ENCODE results near the gene NEMP1. TPM values are rescaled to one million over a fixed set of nuclear protein-coding genes. Genes with fewer than 3 reads are reported as not detected.

NEMP1 gene
- total and polyA plus RNA-seq, 12 donors: 1.1 to 6.3 (median 3.6) TPM

DNA sequence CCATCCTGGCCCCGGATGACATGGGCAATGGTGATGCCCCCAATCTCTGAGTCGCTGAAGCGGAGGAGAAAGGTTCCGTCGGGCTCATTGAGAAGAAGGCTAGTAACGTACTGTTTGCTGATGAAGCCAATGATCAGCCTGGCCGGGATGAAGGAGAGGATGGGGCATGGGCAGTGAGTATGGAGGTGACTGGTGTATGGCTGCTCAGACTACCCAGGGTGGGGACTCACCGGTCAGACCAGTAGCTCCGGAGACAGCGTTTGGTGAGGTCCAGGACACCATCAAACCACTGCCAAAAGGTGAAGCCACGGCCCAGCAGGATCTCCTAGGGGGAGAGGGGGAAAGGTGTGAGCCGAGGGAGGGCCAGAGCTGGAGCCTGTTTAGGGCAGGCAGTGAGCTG lies 21.2 kb upstream of the NEMP1 start:
- H3K27me3 ChIP-seq: no peaks in the 10 kb centered on the region
- TF ChIP-seq, protein P1, sequence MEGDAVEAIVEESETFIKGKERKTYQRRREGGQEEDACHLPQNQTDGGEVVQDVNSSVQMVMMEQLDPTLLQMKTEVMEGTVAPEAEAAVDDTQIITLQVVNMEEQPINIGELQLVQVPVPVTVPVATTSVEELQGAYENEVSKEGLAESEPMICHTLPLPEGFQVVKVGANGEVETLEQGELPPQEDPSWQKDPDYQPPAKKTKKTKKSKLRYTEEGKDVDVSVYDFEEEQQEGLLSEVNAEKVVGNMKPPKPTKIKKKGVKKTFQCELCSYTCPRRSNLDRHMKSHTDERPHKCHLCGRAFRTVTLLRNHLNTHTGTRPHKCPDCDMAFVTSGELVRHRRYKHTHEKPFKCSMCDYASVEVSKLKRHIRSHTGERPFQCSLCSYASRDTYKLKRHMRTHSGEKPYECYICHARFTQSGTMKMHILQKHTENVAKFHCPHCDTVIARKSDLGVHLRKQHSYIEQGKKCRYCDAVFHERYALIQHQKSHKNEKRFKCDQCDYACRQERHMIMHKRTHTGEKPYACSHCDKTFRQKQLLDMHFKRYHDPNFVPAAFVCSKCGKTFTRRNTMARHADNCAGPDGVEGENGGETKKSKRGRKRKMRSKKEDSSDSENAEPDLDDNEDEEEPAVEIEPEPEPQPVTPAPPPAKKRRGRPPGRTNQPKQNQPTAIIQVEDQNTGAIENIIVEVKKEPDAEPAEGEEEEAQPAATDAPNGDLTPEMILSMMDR (IDR thresholded peaks at IDR 0.05): no peak
- no peak overlapping the region for H3K27ac ChIP-seq
- peaks cover 0 to 11% (median 0%) of the 10 kb centered on the region in 9 donors for H3K4me1 ChIP-seq
- intact Hi-C loops (cut with DNase I): no loop called here
- no peak for DNase-seq
- H3K36me3 ChIP-seq: peaks cover 0 to 99% (median 47%) of the 10 kb centered on the region in 9 donors
- H3K9me3 ChIP-seq: no peaks in the 10 kb centered on the region
- WGBS, 2 donors: 74 to 75% methylated on average over 12 of the region's 12 CpGs
- no peak for ATAC-seq
- no peak overlapping the region for H3K4me3 ChIP-seq

DNA sequence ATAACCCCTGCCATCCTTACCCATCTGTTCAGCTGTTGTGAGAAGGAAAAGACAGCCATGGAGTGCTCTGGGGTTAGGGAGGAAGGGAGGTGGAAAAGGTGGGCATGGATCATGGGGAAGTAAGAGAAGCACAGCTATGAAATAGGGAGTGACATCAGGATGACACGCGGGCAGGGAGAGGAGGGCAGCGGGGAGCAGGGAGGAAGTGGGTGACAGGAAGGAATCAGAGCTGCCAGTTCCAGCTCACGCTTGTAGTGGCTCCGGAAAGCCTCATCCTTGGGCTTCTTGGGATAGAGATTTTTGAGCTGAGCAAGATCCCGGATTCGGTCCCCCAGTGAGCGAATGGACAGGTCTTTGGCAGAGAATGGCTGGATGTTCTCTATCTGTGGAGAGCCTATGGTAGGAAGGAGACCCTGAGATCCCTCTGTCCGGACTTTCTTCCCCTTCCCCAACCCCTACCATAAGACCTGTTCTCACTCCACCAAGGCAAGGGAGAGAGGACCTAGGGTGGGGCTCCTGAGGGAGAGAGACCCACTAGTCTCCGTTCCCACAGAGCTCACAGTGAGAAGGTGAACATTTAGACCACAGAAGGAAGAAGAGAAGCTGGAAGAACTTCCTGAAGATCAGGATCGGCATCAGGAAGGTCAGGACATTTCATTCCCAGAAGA lies 20.6 kb upstream of the NEMP1 start:
- no peak for DNase-seq
- Histone ChIP-seq H3K36me3 (peaks cover 0 to 99% (median 45%) of the 10 kb centered on the region in 9 donors), H3K4me1 (peaks cover 0 to 17% (median 3%) of the 10 kb centered on the region in 9 donors), H3K27ac (peak overlapping the region in 1 of 10 donors; percentile 14), H3K4me3 (no peak overlapping the region), H3K9me3 (no peaks in the 10 kb centered on the region), H3K27me3 (no peaks in the 10 kb centered on the region)
- intact Hi-C loops (cut with DNase I): no loop called here
- ATAC-seq: no peak
- 77 to 81% methylated on average over 11 of the region's 11 CpGs for WGBS, 2 donors
- TF ChIP-seq, protein P1 (IDR thresholded peaks at IDR 0.05): no peak

DNA sequence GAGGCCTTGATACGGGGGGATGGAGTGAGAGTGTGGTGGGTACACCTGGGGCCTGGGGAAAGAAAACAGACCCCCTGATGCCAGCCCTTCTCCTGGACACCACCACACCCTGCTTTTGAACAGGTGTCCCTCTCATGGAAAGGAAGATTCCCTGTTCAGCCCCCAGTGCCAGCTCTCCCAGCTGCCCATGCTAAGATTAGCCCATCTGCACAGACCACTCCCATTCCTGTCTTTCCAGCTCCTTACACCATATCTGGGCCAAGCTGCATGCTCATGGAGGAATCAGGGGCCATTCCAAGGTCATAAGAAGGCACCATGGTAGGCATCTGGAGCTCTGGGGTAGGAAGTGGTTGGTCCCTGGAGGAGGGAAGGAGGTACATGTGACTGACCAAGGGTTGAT lies 20.0 kb upstream of the NEMP1 start:
- Histone ChIP-seq H3K36me3 (peaks cover 0 to 95% (median 39%) of the 10 kb centered on the region in 9 donors), H3K27me3 (no peaks in the 10 kb centered on the region), H3K4me1 (peaks cover 0 to 23% (median 7%) of the 10 kb centered on the region in 9 donors), H3K27ac (no peak overlapping the region), H3K9me3 (no peaks in the 10 kb centered on the region), H3K4me3 (no peak overlapping the region)
- WGBS, 2 donors: 76 to 79% methylated on average over 1 of the region's 1 CpG
- ATAC-seq: no peak
- no peak for DNase-seq
- intact Hi-C loops (cut with DNase I): no loop called here
- TF ChIP-seq, protein P1 (IDR thresholded peaks at IDR 0.05): no peak

DNA sequence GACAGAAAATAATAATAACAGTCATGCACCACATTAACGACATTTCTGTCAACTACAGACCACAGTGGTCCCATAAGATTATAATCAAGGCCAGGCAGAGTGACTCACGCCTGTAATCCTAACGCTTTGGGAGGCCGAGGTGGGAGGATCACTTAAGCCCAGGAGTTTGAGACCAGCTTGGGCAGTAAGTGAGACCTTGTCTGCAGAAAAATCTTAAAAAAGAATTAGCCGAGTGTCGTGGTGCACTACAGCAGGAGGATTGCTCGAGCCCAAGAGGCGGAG lies 18.9 kb upstream of the NEMP1 start:
- Histone ChIP-seq H3K9me3 (no peaks in the 10 kb centered on the region), H3K4me1 (peaks cover 4 to 34% (median 17%) of the 10 kb centered on the region in 9 donors), H3K36me3 (peaks cover 0 to 96% (median 44%) of the 10 kb centered on the region in 9 donors), H3K27me3 (no peaks in the 10 kb centered on the region), H3K4me3 (no peak overlapping the region), H3K27ac (no peak overlapping the region)
- TF ChIP-seq, protein P1 (IDR thresholded peaks at IDR 0.05): no peak
- no peak for ATAC-seq
- intact Hi-C loops (cut with DNase I): no loop called here
- WGBS, 2 donors: 91 to 93% methylated on average over 8 of the region's 8 CpGs
- DNase-seq: no peak
